ENCODE data around the gene TTC39B. TPM values are rescaled to one million over a fixed set of nuclear protein-coding genes. Genes with fewer than 3 reads are reported as not detected.

Gene TTC39B
- total and polyA plus RNA-seq, 4 donors: 1.8 to 11.7 (median 2.8) TPM

DNA sequence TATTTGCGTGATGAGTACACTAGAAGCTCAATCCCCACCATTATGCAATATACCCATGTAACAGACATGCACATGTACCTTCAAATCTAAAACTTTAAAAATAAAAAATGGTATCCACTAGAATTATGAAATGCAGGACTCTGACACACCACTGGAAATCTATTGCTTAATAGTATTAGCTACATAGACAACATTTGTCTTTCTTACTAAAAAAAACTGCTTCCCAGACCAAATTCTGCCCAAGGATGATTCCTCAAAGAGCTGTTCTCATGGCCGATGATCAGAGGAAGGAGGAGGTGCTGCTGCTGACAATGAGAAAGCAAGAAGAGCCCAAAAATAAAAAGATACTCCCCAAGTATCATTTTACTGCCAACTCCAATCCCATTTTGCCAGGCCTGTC is 67.2 kb downstream of the TTC39B start:
- TF ChIP-seq EGR1 (IDR thresholded peaks at IDR 0.05; ENCODE audit: low read depth in 2 of 2) (no peak), TAF1 (conservative IDR thresholded peaks at IDR 0.05) (no peak), HNF4A (conservative IDR thresholded peaks at IDR 0.05) (no peak), GABPA (IDR thresholded peaks at IDR 0.05 in 1 of 2, conservative IDR thresholded peaks at IDR 0.05 in 1 of 2) (no peak)
- TF ChIP-seq, protein P1, sequence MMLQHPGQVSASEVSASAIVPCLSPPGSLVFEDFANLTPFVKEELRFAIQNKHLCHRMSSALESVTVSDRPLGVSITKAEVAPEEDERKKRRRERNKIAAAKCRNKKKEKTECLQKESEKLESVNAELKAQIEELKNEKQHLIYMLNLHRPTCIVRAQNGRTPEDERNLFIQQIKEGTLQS (IDR thresholded peaks at IDR 0.05): no peak
- no peak for DNase-seq (ENCODE audit: low spot score)
- Histone ChIP-seq H3K27ac (ENCODE audit: low read depth in 1 of 2, low read length in 2 of 2) (no peak overlapping the region), H3K4me3 (ENCODE audit: low read depth in 1 of 3, low read length in 3 of 3) (no peak overlapping the region), H3K9ac (ENCODE audit: low read depth in 1 of 2, low read length in 2 of 2) (no peak overlapping the region), H3K36me3 (ENCODE audit: control insufficient read depth in 4 of 4, insufficient read depth in 3 of 4, low read depth in 1 of 4, low read length in 3 of 4) (no peaks in the 10 kb centered on the region), H3K27me3 (ENCODE audit: control insufficient read depth in 4 of 4, insufficient read depth in 4 of 4, low read length in 3 of 4) (no peaks in the 10 kb centered on the region), H3K4me1 (ENCODE audit: control insufficient read depth in 4 of 4, insufficient read depth in 4 of 4, low read length in 3 of 4) (no peaks in the 10 kb centered on the region), H3K9me3 (ENCODE audit: control insufficient read depth in 4 of 4, low read length in 3 of 4) (peaks cover 0 to 3% (median 0%) of the 10 kb centered on the region in 4 donors)
- WGBS: 96% methylated on average over 2 of the region's 2 CpGs

DNA sequence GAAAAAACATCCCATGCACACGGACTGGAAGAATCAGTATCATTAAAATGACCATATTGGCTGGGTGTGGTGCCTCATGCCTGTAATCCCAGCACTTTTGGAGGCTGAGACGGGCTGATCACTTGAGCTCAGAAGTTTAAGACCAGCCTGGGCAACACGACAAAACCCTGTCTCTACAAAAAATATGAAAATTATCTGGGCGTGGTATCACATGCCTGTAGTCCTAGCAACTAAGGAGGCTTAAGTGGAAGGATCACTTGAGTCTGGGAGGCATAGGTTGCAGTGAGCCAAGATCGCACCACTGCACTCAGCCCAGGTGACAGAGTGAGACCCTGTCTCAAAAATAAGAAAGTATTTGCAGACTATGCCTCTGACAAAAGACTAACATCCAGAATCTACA is 68.4 kb downstream of the TTC39B start:
- 98% methylated on average over 5 of the region's 5 CpGs for WGBS
- Histone ChIP-seq H3K36me3 (ENCODE audit: control insufficient read depth in 4 of 4, insufficient read depth in 3 of 4, low read depth in 1 of 4, low read length in 3 of 4) (no peaks in the 10 kb centered on the region), H3K27me3 (ENCODE audit: control insufficient read depth in 4 of 4, insufficient read depth in 4 of 4, low read length in 3 of 4) (no peaks in the 10 kb centered on the region), H3K4me1 (ENCODE audit: control insufficient read depth in 4 of 4, insufficient read depth in 4 of 4, low read length in 3 of 4) (no peaks in the 10 kb centered on the region), H3K27ac (ENCODE audit: low read depth in 1 of 2, low read length in 2 of 2) (no peak overlapping the region), H3K9ac (ENCODE audit: low read depth in 1 of 2, low read length in 2 of 2) (no peak overlapping the region), H3K9me3 (ENCODE audit: control insufficient read depth in 4 of 4, low read length in 3 of 4) (peaks cover 0 to 3% (median 0%) of the 10 kb centered on the region in 4 donors), H3K4me3 (ENCODE audit: low read depth in 1 of 3, low read length in 3 of 3) (no peak overlapping the region)
- DNase-seq (ENCODE audit: low spot score): no peak
- TF ChIP-seq, protein P2, sequence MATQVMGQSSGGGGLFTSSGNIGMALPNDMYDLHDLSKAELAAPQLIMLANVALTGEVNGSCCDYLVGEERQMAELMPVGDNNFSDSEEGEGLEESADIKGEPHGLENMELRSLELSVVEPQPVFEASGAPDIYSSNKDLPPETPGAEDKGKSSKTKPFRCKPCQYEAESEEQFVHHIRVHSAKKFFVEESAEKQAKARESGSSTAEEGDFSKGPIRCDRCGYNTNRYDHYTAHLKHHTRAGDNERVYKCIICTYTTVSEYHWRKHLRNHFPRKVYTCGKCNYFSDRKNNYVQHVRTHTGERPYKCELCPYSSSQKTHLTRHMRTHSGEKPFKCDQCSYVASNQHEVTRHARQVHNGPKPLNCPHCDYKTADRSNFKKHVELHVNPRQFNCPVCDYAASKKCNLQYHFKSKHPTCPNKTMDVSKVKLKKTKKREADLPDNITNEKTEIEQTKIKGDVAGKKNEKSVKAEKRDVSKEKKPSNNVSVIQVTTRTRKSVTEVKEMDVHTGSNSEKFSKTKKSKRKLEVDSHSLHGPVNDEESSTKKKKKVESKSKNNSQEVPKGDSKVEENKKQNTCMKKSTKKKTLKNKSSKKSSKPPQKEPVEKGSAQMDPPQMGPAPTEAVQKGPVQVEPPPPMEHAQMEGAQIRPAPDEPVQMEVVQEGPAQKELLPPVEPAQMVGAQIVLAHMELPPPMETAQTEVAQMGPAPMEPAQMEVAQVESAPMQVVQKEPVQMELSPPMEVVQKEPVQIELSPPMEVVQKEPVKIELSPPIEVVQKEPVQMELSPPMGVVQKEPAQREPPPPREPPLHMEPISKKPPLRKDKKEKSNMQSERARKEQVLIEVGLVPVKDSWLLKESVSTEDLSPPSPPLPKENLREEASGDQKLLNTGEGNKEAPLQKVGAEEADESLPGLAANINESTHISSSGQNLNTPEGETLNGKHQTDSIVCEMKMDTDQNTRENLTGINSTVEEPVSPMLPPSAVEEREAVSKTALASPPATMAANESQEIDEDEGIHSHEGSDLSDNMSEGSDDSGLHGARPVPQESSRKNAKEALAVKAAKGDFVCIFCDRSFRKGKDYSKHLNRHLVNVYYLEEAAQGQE (IDR thresholded peaks at IDR 0.05): no peak
- TF ChIP-seq SP1 (IDR thresholded peaks at IDR 0.05): no peak

DNA sequence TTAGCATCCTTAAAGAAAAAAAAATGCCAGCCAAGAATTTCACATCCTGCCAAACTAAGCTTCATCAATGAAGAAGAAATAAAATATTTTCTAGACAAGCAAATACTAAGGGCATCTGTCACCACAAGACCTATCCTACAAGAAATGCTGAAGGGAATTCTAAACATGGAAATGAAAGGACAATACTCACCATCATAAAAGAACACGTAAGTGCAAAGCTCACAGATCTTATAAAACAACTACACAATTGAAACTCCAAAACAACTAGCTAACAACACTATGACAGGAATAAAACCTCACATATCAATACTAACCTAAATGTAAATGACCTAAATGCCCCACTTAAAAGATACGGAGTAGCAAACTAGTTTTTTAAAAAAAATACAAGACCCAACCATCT is 71.4 kb downstream of the TTC39B start:
- H3K27ac ChIP-seq (ENCODE audit: low read depth in 1 of 2, low read length in 2 of 2): no peak overlapping the region
- H3K4me3 ChIP-seq (ENCODE audit: low read depth in 1 of 3, low read length in 3 of 3): no peak overlapping the region
- no peaks in the 10 kb centered on the region for H3K27me3 ChIP-seq (ENCODE audit: control insufficient read depth in 4 of 4, insufficient read depth in 4 of 4, low read length in 3 of 4)
- no peak for TF ChIP-seq JUND (IDR thresholded peaks at IDR 0.05)
- TF ChIP-seq, protein P2 (IDR thresholded peaks at IDR 0.05): no peak
- no peak for TF ChIP-seq SP1 (IDR thresholded peaks at IDR 0.05)
- TF ChIP-seq RXRA (IDR thresholded peaks at IDR 0.05): no peak
- no peak for TF ChIP-seq HNF4A (conservative IDR thresholded peaks at IDR 0.05)
- TF ChIP-seq YY1 (IDR thresholded peaks at IDR 0.05): no peak
- TF ChIP-seq, protein P1 (IDR thresholded peaks at IDR 0.05): no peak
- TF ChIP-seq HNF4G (IDR thresholded peaks at IDR 0.05): no peak
- TF ChIP-seq NR2F2 (IDR thresholded peaks at IDR 0.05): no peak
- TF ChIP-seq FOXA1 (IDR thresholded peaks at IDR 0.05): no peak
- TF ChIP-seq, protein P3, sequence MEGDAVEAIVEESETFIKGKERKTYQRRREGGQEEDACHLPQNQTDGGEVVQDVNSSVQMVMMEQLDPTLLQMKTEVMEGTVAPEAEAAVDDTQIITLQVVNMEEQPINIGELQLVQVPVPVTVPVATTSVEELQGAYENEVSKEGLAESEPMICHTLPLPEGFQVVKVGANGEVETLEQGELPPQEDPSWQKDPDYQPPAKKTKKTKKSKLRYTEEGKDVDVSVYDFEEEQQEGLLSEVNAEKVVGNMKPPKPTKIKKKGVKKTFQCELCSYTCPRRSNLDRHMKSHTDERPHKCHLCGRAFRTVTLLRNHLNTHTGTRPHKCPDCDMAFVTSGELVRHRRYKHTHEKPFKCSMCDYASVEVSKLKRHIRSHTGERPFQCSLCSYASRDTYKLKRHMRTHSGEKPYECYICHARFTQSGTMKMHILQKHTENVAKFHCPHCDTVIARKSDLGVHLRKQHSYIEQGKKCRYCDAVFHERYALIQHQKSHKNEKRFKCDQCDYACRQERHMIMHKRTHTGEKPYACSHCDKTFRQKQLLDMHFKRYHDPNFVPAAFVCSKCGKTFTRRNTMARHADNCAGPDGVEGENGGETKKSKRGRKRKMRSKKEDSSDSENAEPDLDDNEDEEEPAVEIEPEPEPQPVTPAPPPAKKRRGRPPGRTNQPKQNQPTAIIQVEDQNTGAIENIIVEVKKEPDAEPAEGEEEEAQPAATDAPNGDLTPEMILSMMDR (IDR thresholded peaks at IDR 0.05; ENCODE audit: low read depth, low read length, missing input control): no peak
- TF ChIP-seq, protein P4, sequence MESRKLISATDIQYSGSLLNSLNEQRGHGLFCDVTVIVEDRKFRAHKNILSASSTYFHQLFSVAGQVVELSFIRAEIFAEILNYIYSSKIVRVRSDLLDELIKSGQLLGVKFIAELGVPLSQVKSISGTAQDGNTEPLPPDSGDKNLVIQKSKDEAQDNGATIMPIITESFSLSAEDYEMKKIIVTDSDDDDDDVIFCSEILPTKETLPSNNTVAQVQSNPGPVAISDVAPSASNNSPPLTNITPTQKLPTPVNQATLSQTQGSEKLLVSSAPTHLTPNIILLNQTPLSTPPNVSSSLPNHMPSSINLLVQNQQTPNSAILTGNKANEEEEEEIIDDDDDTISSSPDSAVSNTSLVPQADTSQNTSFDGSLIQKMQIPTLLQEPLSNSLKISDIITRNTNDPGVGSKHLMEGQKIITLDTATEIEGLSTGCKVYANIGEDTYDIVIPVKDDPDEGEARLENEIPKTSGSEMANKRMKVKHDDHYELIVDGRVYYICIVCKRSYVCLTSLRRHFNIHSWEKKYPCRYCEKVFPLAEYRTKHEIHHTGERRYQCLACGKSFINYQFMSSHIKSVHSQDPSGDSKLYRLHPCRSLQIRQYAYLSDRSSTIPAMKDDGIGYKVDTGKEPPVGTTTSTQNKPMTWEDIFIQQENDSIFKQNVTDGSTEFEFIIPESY (IDR thresholded peaks at IDR 0.05): no peak
- no peak for TF ChIP-seq EGR1 (IDR thresholded peaks at IDR 0.05; ENCODE audit: low read depth in 2 of 2)
- no peak for TF ChIP-seq RAD21 (IDR thresholded peaks at IDR 0.05)
- no peaks in the 10 kb centered on the region for H3K4me1 ChIP-seq (ENCODE audit: control insufficient read depth in 4 of 4, insufficient read depth in 4 of 4, low read length in 3 of 4)
- H3K9ac ChIP-seq (ENCODE audit: low read depth in 1 of 2, low read length in 2 of 2): no peak overlapping the region
- no peaks in the 10 kb centered on the region for H3K36me3 ChIP-seq (ENCODE audit: control insufficient read depth in 4 of 4, insufficient read depth in 3 of 4, low read depth in 1 of 4, low read length in 3 of 4)
- peaks cover 0 to 3% (median 0%) of the 10 kb centered on the region in 4 donors for H3K9me3 ChIP-seq (ENCODE audit: control insufficient read depth in 4 of 4, low read length in 3 of 4)
- WGBS: 94% methylated on average over 2 of the region's 2 CpGs
- no peak for DNase-seq (ENCODE audit: low spot score)
